ENCODE data around the gene REEP6. TPM values are rescaled to one million over a fixed set of nuclear protein-coding genes. Genes with fewer than 3 reads are reported as not detected.

The REEP6 gene
- total RNA-seq, 2 donors from 2014 or later: 6.9 to 16.6 TPM

- DNase-seq: no peak
- intact Hi-C loops (cut with DNase I): no loop called here
Observed at GRCh38 chr19:1457031-1457739, 33.8 kb upstream of the REEP6 start.

GRCh38 chr19:1457892-1458291, 33.1 kb upstream of the REEP6 start:
- ATAC-seq (no peak), DNase-seq (no peak)
- intact Hi-C loops (cut with DNase I): no loop called here
- no peak overlapping the region for H3K27ac ChIP-seq
- peaks cover 0 to 34% of the 10 kb centered on the region in 2 donors for H3K27me3 ChIP-seq
- no peaks in the 10 kb centered on the region for H3K9me3 ChIP-seq
- WGBS, 2 donors: 74 to 75% methylated on average over 5 to 14 of the region's 16 CpGs
- no peaks in the 10 kb centered on the region for H3K36me3 ChIP-seq (replicated peaks in 1 of 2; ENCODE audit: insufficient read depth in 1 of 2, low read depth in 2 of 2)
- no peak overlapping the region for H3K4me3 ChIP-seq
- TF ChIP-seq POLR2A (IDR thresholded peaks at IDR 0.05): no peak
- H3K4me1 ChIP-seq: peaks cover 38% of the 10 kb centered on the region

More at GRCh38 chr19:1457031-1457739, 33.8 kb upstream of the REEP6 start:
- peaks cover 0 to 41% of the 10 kb centered on the region in 2 donors for H3K27me3 ChIP-seq
- ATAC-seq: no peak
- no peak for TF ChIP-seq CTCF (IDR thresholded peaks at IDR 0.05)
- TF ChIP-seq POLR2A (IDR thresholded peaks at IDR 0.05): no peak
- H3K4me1 ChIP-seq: peaks cover 43% of the 10 kb centered on the region
- WGBS, 2 donors: 9 to 46% methylated on average over 11 to 48 of the region's 48 CpGs
- no peak overlapping the region for H3K27ac ChIP-seq
- no peaks in the 10 kb centered on the region for H3K9me3 ChIP-seq
- H3K4me3 ChIP-seq: no peak overlapping the region
- H3K36me3 ChIP-seq (replicated peaks in 1 of 2; ENCODE audit: insufficient read depth in 1 of 2, low read depth in 2 of 2): no peaks in the 10 kb centered on the region

GRCh38 chr19:1459479-1459878, 31.5 kb upstream of the REEP6 start:
- DNase-seq (no peak), ATAC-seq (no peak)
- peaks cover 0 to 26% of the 10 kb centered on the region in 2 donors for H3K27me3 ChIP-seq
- TF ChIP-seq CTCF (IDR thresholded peaks at IDR 0.05) (no peak), POLR2A (IDR thresholded peaks at IDR 0.05) (no peak)
- no peak overlapping the region for H3K4me3 ChIP-seq
- 72 to 86% methylated on average over 9 of the region's 9 CpGs for WGBS, 2 donors
- H3K36me3 ChIP-seq (replicated peaks in 1 of 2; ENCODE audit: insufficient read depth in 1 of 2, low read depth in 2 of 2): no peaks in the 10 kb centered on the region
- peaks cover 26% of the 10 kb centered on the region for H3K4me1 ChIP-seq
- intact Hi-C loops (cut with DNase I): no loop called here
- H3K9me3 ChIP-seq: no peaks in the 10 kb centered on the region
- H3K27ac ChIP-seq: no peak overlapping the region

- DNase-seq: no peak
- no peaks in the 10 kb centered on the region for H3K36me3 ChIP-seq (replicated peaks in 1 of 2; ENCODE audit: insufficient read depth in 1 of 2, low read depth in 2 of 2)
- H3K27ac ChIP-seq: no peak overlapping the region
- no peak overlapping the region for H3K4me3 ChIP-seq
- H3K27me3 ChIP-seq: peaks cover 0 to 26% of the 10 kb centered on the region in 2 donors
- 88 to 89% methylated on average over 9 to 27 of the region's 36 CpGs for WGBS, 2 donors
- peaks cover 24% of the 10 kb centered on the region for H3K4me1 ChIP-seq
- TF ChIP-seq POLR2A (IDR thresholded peaks at IDR 0.05): no peak
- no peak for TF ChIP-seq CTCF (IDR thresholded peaks at IDR 0.05)
- intact Hi-C loops (cut with DNase I): no loop called here
- H3K9me3 ChIP-seq: no peaks in the 10 kb centered on the region
- ATAC-seq: no peak
Observed at GRCh38 chr19:1460033-1460995, 30.7 kb upstream of the REEP6 start.

GRCh38 chr19:1461862-1462261, 29.1 kb upstream of the REEP6 start:
- Histone ChIP-seq H3K4me1 (peaks cover 22% of the 10 kb centered on the region), H3K27me3 (peaks cover 0 to 18% of the 10 kb centered on the region in 2 donors), H3K27ac (no peak overlapping the region), H3K4me3 (no peak overlapping the region), H3K36me3 (replicated peaks in 1 of 2; ENCODE audit: insufficient read depth in 1 of 2, low read depth in 2 of 2) (no peaks in the 10 kb centered on the region), H3K9me3 (no peaks in the 10 kb centered on the region)
- intact Hi-C loops (cut with DNase I): no loop called here
- DNase-seq: no peak
- 93 to 94% methylated on average over 11 to 18 of the region's 24 CpGs for WGBS, 2 donors
- no peak for ATAC-seq
- no peak for TF ChIP-seq CTCF (IDR thresholded peaks at IDR 0.05)
- no peak for TF ChIP-seq POLR2A (IDR thresholded peaks at IDR 0.05)

Data from body of pancreas (tissue), 4 donors.